Tibial nerve (tissue), 4 donors: Measurements from ENCODE around the gene COL9A3. TPM values are rescaled to one million over a fixed set of nuclear protein-coding genes. Genes with fewer than 3 reads are reported as not detected.

Experiments used
- DNase-seq, 2 donors: peaks; one replicate each; pipeline ENCODE4 v3.0.0-alpha.2; 2019; ENCODE audit warnings: low spot score in 2 of 2
- H3K27ac ChIP-seq, 4 donors: fragments of 200-600 bp; sonication (generic) in 3 of 4; one replicate each; pipeline ENCODE4 v1.5.1; 2017 to 2019; ENCODE audit warnings: mild to moderate bottlenecking in 1 of 4
- H3K27me3 ChIP-seq, 2 donors: fragments of 200-600 bp; sonication (generic) in 1 of 2; one replicate each; pipeline versions ENCODE4 v1.5.1 to v1.6.0; 2017 to 2019
- H3K36me3 ChIP-seq, 3 donors: fragments of 200-600 bp; sonication (generic); one replicate each; pipeline ENCODE4 v1.5.1; 2018 to 2019
- H3K4me1 ChIP-seq, 4 donors: fragments of 200-600 bp; sonication (generic) in 3 of 4; one replicate each; pipeline ENCODE4 v1.5.1; 2017 to 2019
- H3K4me3 ChIP-seq, 4 donors: fragments of 200-600 bp; sonication (generic) in 3 of 4; one replicate each; pipeline ENCODE4 v1.5.1; 2017 to 2019; ENCODE audit warnings: mild to moderate bottlenecking in 1 of 4, moderate library complexity in 1 of 4
- H3K9me3 ChIP-seq, 4 donors: fragments of 200-600 bp; sonication (generic) in 3 of 4; one replicate each; pipeline ENCODE4 v1.5.1; 2017 to 2019
- CTCF ChIP-seq, 5 experiments: fragments of 200-600 bp in 3 of 5; fragments of 450-650 bp in 2 of 5; sonication (generic) in 3 of 5; IDR thresholded peaks; one replicate each; pipeline ENCODE4 v1.5.1; 2016 to 2019; ENCODE audit warnings: antibody characterized with exemption in 5 of 5, mild to moderate bottlenecking in 3 of 5, moderate library complexity in 2 of 5
- EP300 ChIP-seq, 2 donors: sonication (generic); formaldehyde crosslinking; IDR thresholded peaks; one replicate each; pipeline ENCODE4 v1.6.1; 2017; ENCODE audit warnings: antibody characterized with exemption in 2 of 2, mild to moderate bottlenecking in 1 of 2
- POLR2A ChIP-seq, 2 donors: fragments of 450-650 bp; IDR thresholded peaks; one replicate each; pipeline ENCODE4 v1.6.1; 2017; ENCODE audit warnings: antibody characterized with exemption in 2 of 2, mild to moderate bottlenecking in 2 of 2, moderate library complexity in 2 of 2
- WGBS, 2 donors: methylation state at CpG; one replicate each; pipeline ENCODE4 v1.1.5; 2018; 5-methylcytosine and 5-hydroxymethylcytosine counted together
- total RNA-seq, 4 donors: library from RNA; depleted of rRNA; stranded (reverse); fragments of >200 nt; gene quantifications; one replicate each; pipeline ENCODE4 v1.1.0, GENCODE V29; 2016

Gene COL9A3
- total RNA-seq, 4 donors from 2014 or later, result 51.3 to 81.2 (median 63.5) TPM

- 75 to 81% methylated on average over 5 to 12 of the region's 13 CpGs for WGBS, 2 donors
- DNase-seq, result no peak
- TF ChIP-seq POLR2A (IDR thresholded peaks at IDR 0.05) (no peak), CTCF (IDR thresholded peaks at IDR 0.05) (no peak), EP300 (IDR thresholded peaks at IDR 0.05) (no peak)
- peak overlapping the region in 1 of 4 donors; percentile 91 for H3K27ac ChIP-seq
- no peaks in the 10 kb centered on the region for H3K9me3 ChIP-seq
- H3K27me3 ChIP-seq, result peaks cover 0 to 9% of the 10 kb centered on the region in 2 donors
- H3K4me1 ChIP-seq, result peaks cover 0 to 41% (median 31%) of the 10 kb centered on the region in 4 donors
- peaks cover 0 to 57% (median 27%) of the 10 kb centered on the region in 3 donors for H3K36me3 ChIP-seq
- no peak overlapping the region for H3K4me3 ChIP-seq
Observed at GRCh38 chr20:62813588-62813987, 3.3 kb upstream of the COL9A3 start.

GRCh38 chr20:62814060-62814708, 2.7 kb upstream of the COL9A3 start:
- peaks cover 0 to 47% (median 37%) of the 10 kb centered on the region in 4 donors for H3K4me1 ChIP-seq
- H3K4me3 ChIP-seq, result no peak overlapping the region
- 79 to 84% methylated on average over 11 to 12 of the region's 13 CpGs for WGBS, 2 donors
- TF ChIP-seq POLR2A (IDR thresholded peaks at IDR 0.05) (no peak), EP300 (IDR thresholded peaks at IDR 0.05) (no peak), CTCF (IDR thresholded peaks at IDR 0.05) (no peak)
- H3K27me3 ChIP-seq, result peaks cover 0 to 9% of the 10 kb centered on the region in 2 donors
- peak overlapping the region in 3 of 4 donors; percentile 82 to 96 (median 91) for H3K27ac ChIP-seq
- no peaks in the 10 kb centered on the region for H3K9me3 ChIP-seq
- DNase-seq, result no peak
- peaks cover 0 to 53% (median 24%) of the 10 kb centered on the region in 3 donors for H3K36me3 ChIP-seq

GRCh38 chr20:62814709-62815065, 2.2 kb upstream of the COL9A3 start:
- Histone ChIP-seq H3K36me3 (peaks cover 0 to 48% (median 19%) of the 10 kb centered on the region in 3 donors), H3K27ac (peak overlapping the region; percentile 64 to 96 (median 86)), H3K4me1 (peaks cover 0 to 52% (median 42%) of the 10 kb centered on the region in 4 donors), H3K9me3 (no peaks in the 10 kb centered on the region), H3K4me3 (no peak overlapping the region), H3K27me3 (peaks cover 0 to 9% of the 10 kb centered on the region in 2 donors)
- no peak for DNase-seq
- 67 to 68% methylated on average over 11 to 12 of the region's 12 CpGs for WGBS, 2 donors
- no peak for TF ChIP-seq CTCF (IDR thresholded peaks at IDR 0.05)
- TF ChIP-seq EP300 (IDR thresholded peaks at IDR 0.05), result no peak
- no peak for TF ChIP-seq POLR2A (IDR thresholded peaks at IDR 0.05)

- no peaks in the 10 kb centered on the region for H3K9me3 ChIP-seq
- TF ChIP-seq EP300 (IDR thresholded peaks at IDR 0.05) (peak in 1 of 2 donors; percentile 54), POLR2A (IDR thresholded peaks at IDR 0.05) (peak in 1 of 2 donors; percentile 42), CTCF (IDR thresholded peaks at IDR 0.05) (no peak)
- H3K27ac ChIP-seq, result peak overlapping the region; percentile 64 to 96 (median 86)
- peaks cover 0 to 41% (median 15%) of the 10 kb centered on the region in 3 donors for H3K36me3 ChIP-seq
- H3K4me3 ChIP-seq, result no peak overlapping the region
- peak in 1 of 2 donors; percentile 52 for DNase-seq
- H3K4me1 ChIP-seq, result peaks cover 0 to 59% (median 48%) of the 10 kb centered on the region in 4 donors
- H3K27me3 ChIP-seq, result peaks cover 0 to 9% of the 10 kb centered on the region in 2 donors
- 45 to 57% methylated on average over 22 to 24 of the region's 24 CpGs for WGBS, 2 donors
Observed at GRCh38 chr20:62815066-62815991, 1.5 kb upstream of the COL9A3 start.
